Measurements from ENCODE around the gene FAM193A. TPM values are rescaled to one million over a fixed set of nuclear protein-coding genes. Genes with fewer than 3 reads are reported as not detected.

Gene FAM193A
- total RNA-seq (62.7 and 67.8 TPM in 2 replicates), polyA plus RNA-seq (16.0 and 18.2 TPM in 2 replicates), polyA minus RNA-seq (36.0 and 54.8 TPM in 2 replicates)
- total RNA-seq (2013) = 18.0 TPM

- peak within 1 kb of the TSS; percentile 95 for H3K4me3 Mint-ChIP-seq
- H3K79me2 ChIP-seq (ENCODE audit: control insufficient read depth, insufficient read depth, low read length) = peaks cover 41% of the 10 kb centered on the region
- H3K4me1 ChIP-seq (ENCODE audit: control insufficient read depth in 2 of 2, insufficient read depth in 2 of 2, low read length in 2 of 2) = peaks cover 17 to 24% of the 10 kb centered on the region in 2 donors
- H3K27ac ChIP-seq (ENCODE audit: low read length in 2 of 2) = peak within 1 kb of the TSS; percentile 80 to 88
- H3K27me3 ChIP-seq (replicated peaks in 1 of 4; ENCODE audit: control extremely low read depth in 1 of 4, control insufficient read depth in 3 of 4, insufficient read depth in 4 of 4, low read length in 3 of 4) = no peaks in the 10 kb centered on the region
- CTCF ChIA-PET = interaction anchor here (0.9 to 3.4 kb wide), 5 partner anchors 25 to 316 kb away, joined by 3 to 16 read pairs (median 10); partner anchors contain the start of gene RNF4
- H3K9ac ChIP-seq (ENCODE audit: low read length) = peak within 1 kb of the TSS; percentile 95
- H3K4me2 ChIP-seq (replicated peaks; ENCODE audit: low read depth, low read length, poor library complexity, severe bottlenecking) = peak within 1 kb of the TSS; percentile 100
- ATAC-seq (ENCODE audit: low read depth) (peak; percentile 91), DNase-seq (peak; percentile 99)
- no peaks in the 10 kb centered on the region for H3K9me3 Mint-ChIP-seq (ENCODE audit: insufficient read depth)
- peak within 1 kb of the TSS; percentile 60 to 88 (median 74) for H3K4me3 ChIP-seq (ENCODE audit: control extremely low read depth in 1 of 5, extremely low read depth in 1 of 5, insufficient read depth in 1 of 5, low read depth in 2 of 5, low read length in 4 of 5)
- peak within 1 kb of the TSS; percentile 93 for H3K27ac Mint-ChIP-seq
- intact Hi-C loops (cut with micrococcal nuclease) = loop anchor here (1.0 to 5.0 kb wide), 8 partner anchors 51 to 814 kb away; partner anchors contain the start of genes MXD4, NELFA, NSD2 and RNF4
- H3K27me3 Mint-ChIP-seq = no peaks in the 10 kb centered on the region
- TF ChIP-seq, protein P1, sequence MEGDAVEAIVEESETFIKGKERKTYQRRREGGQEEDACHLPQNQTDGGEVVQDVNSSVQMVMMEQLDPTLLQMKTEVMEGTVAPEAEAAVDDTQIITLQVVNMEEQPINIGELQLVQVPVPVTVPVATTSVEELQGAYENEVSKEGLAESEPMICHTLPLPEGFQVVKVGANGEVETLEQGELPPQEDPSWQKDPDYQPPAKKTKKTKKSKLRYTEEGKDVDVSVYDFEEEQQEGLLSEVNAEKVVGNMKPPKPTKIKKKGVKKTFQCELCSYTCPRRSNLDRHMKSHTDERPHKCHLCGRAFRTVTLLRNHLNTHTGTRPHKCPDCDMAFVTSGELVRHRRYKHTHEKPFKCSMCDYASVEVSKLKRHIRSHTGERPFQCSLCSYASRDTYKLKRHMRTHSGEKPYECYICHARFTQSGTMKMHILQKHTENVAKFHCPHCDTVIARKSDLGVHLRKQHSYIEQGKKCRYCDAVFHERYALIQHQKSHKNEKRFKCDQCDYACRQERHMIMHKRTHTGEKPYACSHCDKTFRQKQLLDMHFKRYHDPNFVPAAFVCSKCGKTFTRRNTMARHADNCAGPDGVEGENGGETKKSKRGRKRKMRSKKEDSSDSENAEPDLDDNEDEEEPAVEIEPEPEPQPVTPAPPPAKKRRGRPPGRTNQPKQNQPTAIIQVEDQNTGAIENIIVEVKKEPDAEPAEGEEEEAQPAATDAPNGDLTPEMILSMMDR (IDR thresholded peaks at IDR 0.05) = no peak
- no peak for TF ChIP-seq EZH2 (IDR thresholded peaks at IDR 0.05; ENCODE audit: borderline replicate concordance, insufficient read depth, low read depth, low read length, poor library complexity, severe bottlenecking)
- POLR2A ChIA-PET = interaction anchor here (1.0 to 1.4 kb wide), 2 partner anchors 68 to 117 kb away, joined by 10 to 12 read pairs; partner anchors contain the start of genes CFAP99, RNF4 and ZFYVE28
- no peaks in the 10 kb centered on the region for H3K9me3 ChIP-seq (ENCODE audit: control extremely low read depth in 1 of 3, control insufficient read depth in 2 of 3, insufficient read depth in 1 of 3, low read length in 2 of 3)
- H4K20me1 ChIP-seq (ENCODE audit: control insufficient read depth, insufficient read depth, low read length, poor library complexity, severe bottlenecking) = peaks cover 30% of the 10 kb centered on the region
- H3K36me3 ChIP-seq (replicated peaks in 1 of 2; ENCODE audit: control extremely low read depth in 1 of 2, control insufficient read depth in 1 of 2, extremely low read depth in 1 of 2, insufficient read depth in 2 of 2, low read length in 1 of 2) = peaks cover 0 to 3% of the 10 kb centered on the region in 2 experiments
- peak within 1 kb of the TSS; percentile 94 for H2AFZ ChIP-seq (ENCODE audit: insufficient read depth, low read depth, low read length, poor library complexity, severe bottlenecking)
- 1% methylated on average over 90 of the region's 106 CpGs for WGBS (ENCODE audit: insufficient coverage)
- peaks cover 17% of the 10 kb centered on the region for H3K4me1 Mint-ChIP-seq
Observed at GRCh38 chr4:2536193-2537010, at the start of gene FAM193A. FAM193A (plus strand) TSS chr4:2536647; CDS start chr4:2536916, 269 bp downstream.

Measured in B cell (primary cell).